ENCODE data around the gene FUZ. TPM values are rescaled to one million over a fixed set of nuclear protein-coding genes. Genes with fewer than 3 reads are reported as not detected.

Gene FUZ
- total RNA-seq, 2 donors from 2014 or later, result 8.9 to 24.1 TPM

Small RNA genes within 50 kb of the gene (microRNA-seq; reads per million reads assigned to microRNA genes)
- gene MIR4749 (ENCODE audit: borderline number of aligned reads in 2 of 2, borderline replicate concordance in 2 of 2) (1.8 to 2.8 reads per million in 2 donors), gene MIR6799 (ENCODE audit: borderline number of aligned reads in 2 of 2, borderline replicate concordance in 2 of 2) (0 to 0.47 reads per million in 2 donors), gene MIR6800 (ENCODE audit: borderline number of aligned reads in 2 of 2, borderline replicate concordance in 2 of 2) (0 reads per million in 2 donors)

Small RNA genes within 50 kb of the gene (small RNA-seq; reads per million reads assigned to genes)
- not detected for gene MIR4749
- gene MIR6799, result not detected
- not detected for gene RNU6-841P

Other genes starting within 250 kb of the FUZ start
- 10 to 100 TPM; 50.6 to 73.2 TPM for gene NOSIP, start 232.7 kb downstream of the FUZ start, total RNA-seq
- gene PRRG2, start 232.0 kb downstream of the FUZ start, total RNA-seq, result 1 to 10 TPM; 2.6 to 4.9 TPM
- 10 to 100 TPM in 1 of 2 donors, 1 to 10 TPM in 1; 8.0 to 23.4 TPM for gene PRR12, start 222.1 kb downstream of the FUZ start, total RNA-seq
- gene RRAS, start 173.1 kb downstream of the FUZ start, total RNA-seq, result 10 to 100 TPM; 10.9 to 17.9 TPM
- 10 to 100 TPM; 16.1 to 36.6 TPM for gene SCAF1, start 171.1 kb downstream of the FUZ start, total RNA-seq
- 100 to 1,000 TPM in 1 of 2 donors, 10 to 100 TPM in 1; 46.7 to 134 TPM for gene IRF3, start 147.4 kb downstream of the FUZ start, total RNA-seq
- gene BCL2L12, start 147.4 kb downstream of the FUZ start, total RNA-seq, result 1 to 10 TPM; 3.6 to 5.6 TPM
- 10 to 100 TPM; 45.4 to 71.2 TPM for gene PRMT1, start 136.0 kb downstream of the FUZ start, total RNA-seq
- gene ADM5, start 123.7 kb downstream of the FUZ start, total RNA-seq, result 1 to 10 TPM in 1 of 2 donors, not detected in 1; 1.6 TPM
- 1 to 10 TPM in 1 of 2 donors, under 1 TPM in 1; 0.66 to 3.4 TPM for gene CPT1C, start 122.2 kb downstream of the FUZ start, total RNA-seq
- gene TSKS, start 50.0 kb downstream of the FUZ start, total RNA-seq, result under 1 TPM in 1 of 2 donors, not detected in 1; 0.52 TPM
- gene AP2A1, start 46.3 kb downstream of the FUZ start, total RNA-seq, result 10 to 100 TPM; 43.5 to 45.9 TPM
- 10 to 100 TPM; 15.8 to 16.9 TPM for gene MED25, start 5.0 kb upstream of the FUZ start, total RNA-seq
- 10 to 100 TPM; 69.0 to 70.2 TPM for gene PTOV1, start 37.9 kb upstream of the FUZ start, total RNA-seq
- gene PNKP, start 54.3 kb upstream of the FUZ start, total RNA-seq, result 100 to 1,000 TPM in 1 of 2 donors, 10 to 100 TPM in 1; 59.7 to 122 TPM
- 10 to 100 TPM in 1 of 2 donors, 1 to 10 TPM in 1; 7.5 to 20.1 TPM for gene AKT1S1, start 64.1 kb upstream of the FUZ start, total RNA-seq
- 10 to 100 TPM; 25.9 to 37.6 TPM for gene TBC1D17, start 64.4 kb upstream of the FUZ start, total RNA-seq
- gene IL4I1, start 83.6 kb upstream of the FUZ start, total RNA-seq, result under 1 TPM in 1 of 2 donors, not detected in 1; 0.52 TPM
- 10 to 100 TPM in 1 of 2 donors, 1 to 10 TPM in 1; 4.7 to 12.2 TPM for gene ATF5, start 115.9 kb upstream of the FUZ start, total RNA-seq
- 10 to 100 TPM; 17.9 to 21.8 TPM for gene NUP62, start 116.2 kb upstream of the FUZ start, total RNA-seq
- 10 to 100 TPM in 1 of 2 donors, 1 to 10 TPM in 1; 1.3 to 12.5 TPM for gene SIGLEC11, start 147.9 kb upstream of the FUZ start, total RNA-seq
- 10 to 100 TPM; 32.7 to 33.3 TPM for gene VRK3, start 212.1 kb upstream of the FUZ start, total RNA-seq
- gene ZNF473, start 212.7 kb upstream of the FUZ start, total RNA-seq, result 1 to 10 TPM; 4.9 to 5.4 TPM